Measurements from ENCODE around the gene NTRK1. TPM values are rescaled to one million over a fixed set of nuclear protein-coding genes. Genes with fewer than 3 reads are reported as not detected.

The NTRK1 gene
- total and polyA plus RNA-seq, 4 donors: 0.15 to 0.61 (median 0.24) TPM; not detected in 1

DNA sequence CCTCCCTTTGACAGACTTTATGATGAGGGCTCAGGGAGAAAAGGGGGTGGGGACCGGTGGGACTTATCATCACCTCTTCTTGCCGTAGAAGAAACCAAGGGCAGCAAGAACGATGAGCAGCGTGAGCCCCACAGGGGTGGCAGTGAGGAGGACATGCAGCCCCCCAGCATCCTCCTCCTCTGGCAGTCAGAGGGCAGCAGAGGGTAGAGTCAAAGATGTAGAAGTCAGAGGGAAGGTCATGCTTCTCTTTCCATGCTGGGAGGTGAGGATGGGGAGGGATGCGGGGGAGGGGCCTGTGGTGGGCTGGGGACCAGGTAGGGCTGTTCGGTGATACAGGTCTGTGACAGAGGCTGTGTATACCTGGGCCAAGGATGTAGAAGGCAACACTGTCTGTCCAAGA is 16.6 kb upstream of the NTRK1 start:
- H3K27me3 ChIP-seq (ENCODE audit: control insufficient read depth in 3 of 3, insufficient read depth in 3 of 3, low read length in 2 of 3): peaks cover 0 to 75% (median 55%) of the 10 kb centered on the region in 3 donors

DNA sequence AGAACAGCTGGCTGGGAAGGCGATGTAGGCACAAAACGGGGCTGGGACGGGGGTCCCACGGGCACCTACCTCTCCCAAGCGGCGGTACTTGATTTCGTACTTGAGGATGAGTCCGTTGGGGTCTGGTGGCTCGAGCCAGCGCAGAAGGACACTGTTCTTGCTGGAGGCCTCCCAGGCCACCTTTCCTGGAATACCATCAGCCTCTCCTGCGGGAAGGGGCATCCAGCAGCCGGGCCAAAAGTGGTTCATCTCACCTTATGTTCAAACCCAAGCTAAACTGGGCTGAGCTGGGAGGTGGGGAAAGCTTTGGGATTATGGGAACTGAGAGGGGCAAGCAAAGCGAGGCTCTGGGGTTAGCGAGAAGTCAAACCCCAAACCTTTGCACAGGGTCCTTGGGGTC is 16.0 kb upstream of the NTRK1 start:
- TF ChIP-seq, protein P1, sequence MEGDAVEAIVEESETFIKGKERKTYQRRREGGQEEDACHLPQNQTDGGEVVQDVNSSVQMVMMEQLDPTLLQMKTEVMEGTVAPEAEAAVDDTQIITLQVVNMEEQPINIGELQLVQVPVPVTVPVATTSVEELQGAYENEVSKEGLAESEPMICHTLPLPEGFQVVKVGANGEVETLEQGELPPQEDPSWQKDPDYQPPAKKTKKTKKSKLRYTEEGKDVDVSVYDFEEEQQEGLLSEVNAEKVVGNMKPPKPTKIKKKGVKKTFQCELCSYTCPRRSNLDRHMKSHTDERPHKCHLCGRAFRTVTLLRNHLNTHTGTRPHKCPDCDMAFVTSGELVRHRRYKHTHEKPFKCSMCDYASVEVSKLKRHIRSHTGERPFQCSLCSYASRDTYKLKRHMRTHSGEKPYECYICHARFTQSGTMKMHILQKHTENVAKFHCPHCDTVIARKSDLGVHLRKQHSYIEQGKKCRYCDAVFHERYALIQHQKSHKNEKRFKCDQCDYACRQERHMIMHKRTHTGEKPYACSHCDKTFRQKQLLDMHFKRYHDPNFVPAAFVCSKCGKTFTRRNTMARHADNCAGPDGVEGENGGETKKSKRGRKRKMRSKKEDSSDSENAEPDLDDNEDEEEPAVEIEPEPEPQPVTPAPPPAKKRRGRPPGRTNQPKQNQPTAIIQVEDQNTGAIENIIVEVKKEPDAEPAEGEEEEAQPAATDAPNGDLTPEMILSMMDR (IDR thresholded peaks at IDR 0.05; ENCODE audit: control extremely low read depth, extremely low read depth): no peak
- H3K27me3 ChIP-seq (ENCODE audit: control insufficient read depth in 3 of 3, insufficient read depth in 3 of 3, low read length in 2 of 3): peaks cover 3 to 81% (median 58%) of the 10 kb centered on the region in 3 donors

More for the DNA sequence above, 16.6 kb upstream of the NTRK1 start:
- Histone ChIP-seq H3K4me1 (ENCODE audit: control insufficient read depth in 5 of 5, insufficient read depth in 5 of 5, low read length in 5 of 5) (peaks cover 0 to 8% (median 4%) of the 10 kb centered on the region in 5 donors), H3K9ac (ENCODE audit: insufficient read depth in 1 of 2, low read length in 2 of 2) (no peak overlapping the region), H3K9me3 (ENCODE audit: control insufficient read depth in 4 of 4, insufficient read depth in 3 of 4, low read length in 3 of 4) (peaks cover 0 to 2% (median 0%) of the 10 kb centered on the region in 4 donors), H3K27ac (ENCODE audit: low read depth in 1 of 2, low read length in 1 of 2) (no peak overlapping the region), H3K4me3 (no peak overlapping the region), H3K36me3 (ENCODE audit: control insufficient read depth in 4 of 4, insufficient read depth in 4 of 4, low read length in 4 of 4) (no peaks in the 10 kb centered on the region)
- ATAC-seq (ENCODE audit: insufficient read depth, low FRiP score) (no peak), DNase-seq (no peak)
- 50 to 51% methylated on average over 6 of the region's 6 CpGs for WGBS, 2 donors
- TF ChIP-seq, protein P1 (IDR thresholded peaks at IDR 0.05; ENCODE audit: control extremely low read depth, extremely low read depth): no peak

DNA sequence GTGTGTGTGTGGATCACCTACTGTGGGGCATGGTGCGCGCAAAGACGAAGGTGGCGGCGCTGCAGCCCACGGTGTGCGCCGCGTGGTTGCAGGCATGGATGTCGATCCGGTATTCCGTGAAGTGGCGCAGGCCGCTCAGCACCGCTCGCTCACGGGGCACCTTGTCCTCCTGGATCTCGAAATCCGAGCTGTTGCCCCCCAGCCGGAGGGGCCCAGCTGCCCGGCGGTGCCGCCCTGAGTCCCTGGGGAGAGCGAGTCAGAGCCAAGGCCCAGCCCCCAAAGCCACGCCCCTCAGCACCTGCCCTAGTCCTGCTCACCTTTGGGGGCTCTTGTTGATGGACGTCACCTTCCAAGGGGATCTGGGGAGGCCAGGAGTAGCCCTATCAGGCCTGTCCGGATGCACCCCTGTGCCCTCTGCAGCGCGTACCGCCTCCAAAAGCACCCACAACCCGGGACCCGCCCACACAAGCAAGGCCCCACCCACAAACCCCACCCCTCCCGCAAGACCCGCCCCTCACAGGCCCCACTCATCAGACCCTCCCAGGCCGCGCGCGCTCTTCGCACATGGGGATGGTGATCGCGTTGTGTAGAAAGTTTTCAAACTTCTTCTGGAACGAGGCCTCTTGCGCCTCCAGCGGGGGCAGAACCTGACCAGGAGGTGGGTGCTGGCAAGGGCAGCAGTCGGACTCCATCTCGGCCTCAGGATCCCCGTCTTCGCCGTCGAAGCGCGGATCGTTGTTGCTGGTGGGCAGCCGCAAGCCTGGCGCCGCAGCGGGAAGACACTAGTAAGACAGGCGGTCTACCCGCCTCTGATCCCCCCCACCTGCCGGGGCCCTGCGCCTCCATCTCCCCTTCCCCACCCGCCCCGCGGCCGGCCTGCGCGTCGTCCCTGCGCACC is 15.4 kb upstream of the NTRK1 start:
- H3K4me3 ChIP-seq: no peak overlapping the region
- TF ChIP-seq, protein P1 (IDR thresholded peaks at IDR 0.05; ENCODE audit: control extremely low read depth, extremely low read depth): no peak
- ATAC-seq (ENCODE audit: insufficient read depth, low FRiP score) (no peak), DNase-seq (no peak)
- peaks cover 0 to 2% (median 0%) of the 10 kb centered on the region in 4 donors for H3K9me3 ChIP-seq (ENCODE audit: control insufficient read depth in 4 of 4, insufficient read depth in 3 of 4, low read length in 3 of 4)
- H3K4me1 ChIP-seq (ENCODE audit: control insufficient read depth in 5 of 5, insufficient read depth in 5 of 5, low read length in 5 of 5): peaks cover 0 to 9% (median 4%) of the 10 kb centered on the region in 5 donors
- no peak overlapping the region for H3K27ac ChIP-seq (ENCODE audit: low read depth in 1 of 2, low read length in 1 of 2)
- 6 to 8% methylated on average over 69 of the region's 69 CpGs for WGBS, 2 donors
- peaks cover 3 to 87% (median 61%) of the 10 kb centered on the region in 3 donors for H3K27me3 ChIP-seq (ENCODE audit: control insufficient read depth in 3 of 3, insufficient read depth in 3 of 3, low read length in 2 of 3)
- no peaks in the 10 kb centered on the region for H3K36me3 ChIP-seq (ENCODE audit: control insufficient read depth in 4 of 4, insufficient read depth in 4 of 4, low read length in 4 of 4)
- H3K9ac ChIP-seq (ENCODE audit: insufficient read depth in 1 of 2, low read length in 2 of 2): no peak overlapping the region

More for the DNA sequence above, 16.0 kb upstream of the NTRK1 start:
- no peak overlapping the region for H3K9ac ChIP-seq (ENCODE audit: insufficient read depth in 1 of 2, low read length in 2 of 2)
- no peak for ATAC-seq (ENCODE audit: insufficient read depth, low FRiP score)
- no peak overlapping the region for H3K4me3 ChIP-seq
- H3K27ac ChIP-seq (ENCODE audit: low read depth in 1 of 2, low read length in 1 of 2): no peak overlapping the region
- 16 to 23% methylated on average over 14 of the region's 14 CpGs for WGBS, 2 donors
- no peaks in the 10 kb centered on the region for H3K36me3 ChIP-seq (ENCODE audit: control insufficient read depth in 4 of 4, insufficient read depth in 4 of 4, low read length in 4 of 4)
- peaks cover 0 to 2% (median 0%) of the 10 kb centered on the region in 4 donors for H3K9me3 ChIP-seq (ENCODE audit: control insufficient read depth in 4 of 4, insufficient read depth in 3 of 4, low read length in 3 of 4)
- H3K4me1 ChIP-seq (ENCODE audit: control insufficient read depth in 5 of 5, insufficient read depth in 5 of 5, low read length in 5 of 5): peaks cover 0 to 9% (median 4%) of the 10 kb centered on the region in 5 donors
- no peak for DNase-seq

Data from lung (tissue), 12 donors.